HEK293 (cell line): ENCODE results near the gene TMEM88.

Experiments used
- CTCF ChIA-PET: fragments of 350-600 bp; formaldehyde crosslinking; extraction: SDS; loops from one replicate; lab custom pipeline; 2021; ENCODE audit warnings: antibody characterized with exemption; lab: Yijun Ruan, JAX
- POLR2A ChIA-PET: fragments of 300-600 bp; formaldehyde crosslinking; extraction: SDS; loops from one replicate; lab custom pipeline; 2020; ENCODE audit warnings: antibody characterized with exemption, inconsistent platforms; lab: Yijun Ruan, JAX
- H3K27ac ChIP-seq: fragments of 200-500 bp; sonication (Bioruptor generic); 2 replicates; pipeline ENCODE4 v1.5.1; 2014; ENCODE audit warnings: low read depth, low read length, control low read depth, inconsistent platforms; ENCODE audit errors: extremely low read depth
- H3K36me3 ChIP-seq, 2 experiments: fragments of 200-500 bp in 1 of 2; sonication (Bioruptor generic) in 1 of 2; 1 replicate in 1 of 2; 2 replicates in 1 of 2; pipeline ENCODE4 v1.5.1; 2014 to 2017; ENCODE audit warnings: inconsistent platforms in 2 of 2, low read length in 2 of 2; ENCODE audit not compliant: control insufficient read depth in 2 of 2, insufficient read depth in 1 of 2
- H3K4me1 ChIP-seq: fragments of 200-500 bp; sonication (Bioruptor generic); 2 replicates; pipeline ENCODE4 v1.5.1; 2014; ENCODE audit warnings: mild to moderate bottlenecking, low read length, inconsistent platforms; ENCODE audit not compliant: control insufficient read depth, insufficient read depth
- H3K4me3 ChIP-seq: 2 replicates; pipeline ENCODE4 v1.5.1; 2011; ENCODE audit warnings: low read depth, mild to moderate bottlenecking, control low read depth, low read length, moderate library complexity
- H3K9me3 ChIP-seq: fragments of 200-500 bp; sonication (Bioruptor generic); 2 replicates; pipeline ENCODE4 v1.5.1; 2014; ENCODE audit warnings: low read depth, low read length, inconsistent platforms; ENCODE audit not compliant: control insufficient read depth, insufficient read depth
- BCL11A ChIP-seq: fragments of 450-650 bp; formaldehyde crosslinking; IDR thresholded peaks from 2 replicates; pipeline ENCODE4 v1.5.1; 2016; ENCODE audit warnings: low read depth, missing biosample characterization, missing genetic modification characterization
- BCL11B ChIP-seq: fragments of 450-650 bp; formaldehyde crosslinking; IDR thresholded peaks from 2 replicates; pipeline ENCODE4 v1.5.1; 2016; ENCODE audit warnings: low read depth, missing biosample characterization, missing genetic modification characterization
- GFI1B ChIP-seq: fragments of 450-650 bp; formaldehyde crosslinking; IDR thresholded peaks from 2 replicates; pipeline ENCODE4 v1.5.1; 2016; ENCODE audit warnings: missing biosample characterization, missing genetic modification characterization
- MYNN ChIP-seq: fragments of 450-650 bp; formaldehyde crosslinking; IDR thresholded peaks from 2 replicates; pipeline ENCODE4 v1.5.1; 2016; ENCODE audit warnings: missing biosample characterization, missing genetic modification characterization, borderline replicate concordance
- SCRT1 ChIP-seq: fragments of 450-650 bp; formaldehyde crosslinking; IDR thresholded peaks from 2 replicates; pipeline ENCODE4 v1.5.1; 2016; ENCODE audit warnings: missing biosample characterization, missing genetic modification characterization, borderline replicate concordance
- ZBTB17 ChIP-seq: fragments of 450-650 bp; formaldehyde crosslinking; IDR thresholded peaks from 2 replicates; pipeline ENCODE4 v1.5.1; 2016; ENCODE audit warnings: missing biosample characterization, missing genetic modification characterization
- ZFP37 ChIP-seq: fragments of 450-650 bp; formaldehyde crosslinking; IDR thresholded peaks from 2 replicates; pipeline ENCODE4 v1.5.1; 2016; ENCODE audit warnings: missing biosample characterization, missing genetic modification characterization
- ZNF121 ChIP-seq: fragments of 450-650 bp; formaldehyde crosslinking; IDR thresholded peaks from 2 replicates; pipeline ENCODE4 v1.5.1; 2016; ENCODE audit warnings: missing biosample characterization, missing genetic modification characterization
- ZNF223 ChIP-seq: fragments of 450-650 bp; formaldehyde crosslinking; IDR thresholded peaks from 2 replicates; pipeline ENCODE4 v1.5.1; 2016; ENCODE audit warnings: missing biosample characterization, missing genetic modification characterization
- ZNF24 ChIP-seq: fragments of 450-650 bp; formaldehyde crosslinking; IDR thresholded peaks from 2 replicates; pipeline ENCODE4 v1.5.1; 2016; ENCODE audit warnings: missing biosample characterization, missing genetic modification characterization
- ZNF311 ChIP-seq: fragments of 450-650 bp; formaldehyde crosslinking; IDR thresholded peaks from 2 replicates; pipeline ENCODE4 v1.5.1; 2017; ENCODE audit warnings: missing biosample characterization, missing genetic modification characterization, borderline replicate concordance
- ZNF335 ChIP-seq: fragments of 450-650 bp; formaldehyde crosslinking; conservative IDR thresholded peaks from 2 replicates; pipeline ENCODE4 v1.5.1; 2016; ENCODE audit warnings: missing biosample characterization, missing genetic modification characterization
- ZNF37A ChIP-seq: fragments of 450-650 bp; IDR thresholded peaks from 2 replicates; pipeline ENCODE4 v1.5.1; 2018; ENCODE audit warnings: missing biosample characterization, missing genetic modification characterization
- ZNF394 ChIP-seq: fragments of 450-650 bp; formaldehyde crosslinking; IDR thresholded peaks from 2 replicates; pipeline ENCODE4 v1.5.1; 2016; ENCODE audit warnings: missing biosample characterization, missing genetic modification characterization, mild to moderate bottlenecking, moderate library complexity, borderline replicate concordance
- ZNF423 ChIP-seq: fragments of 450-650 bp; formaldehyde crosslinking; IDR thresholded peaks from 2 replicates; pipeline ENCODE4 v1.5.1; 2016; ENCODE audit warnings: missing biosample characterization, missing genetic modification characterization
- ZNF558 ChIP-seq: fragments of 450-650 bp; formaldehyde crosslinking; IDR thresholded peaks from 2 replicates; pipeline ENCODE4 v1.5.1; 2016; ENCODE audit warnings: missing biosample characterization, missing genetic modification characterization
- ZNF830 ChIP-seq: fragments of 450-650 bp; IDR thresholded peaks from 2 replicates; pipeline ENCODE4 v1.5.0; 2018; ENCODE audit warnings: missing biosample characterization, missing genetic modification characterization, low read depth, mild to moderate bottlenecking, moderate library complexity
- ZSCAN23 ChIP-seq: fragments of 450-650 bp; formaldehyde crosslinking; IDR thresholded peaks from 2 replicates; pipeline ENCODE4 v1.5.1; 2016; ENCODE audit warnings: missing biosample characterization, missing genetic modification characterization
- TF ChIP-seq, protein P1 (sequence below): fragments of 450-650 bp; IDR thresholded peaks from 2 replicates; pipeline ENCODE4 v1.5.1; 2018; ENCODE audit warnings: missing biosample characterization, mild to moderate bottlenecking, missing genetic modification characterization
- TF ChIP-seq, protein P2 (sequence below): fragments of 450-650 bp; IDR thresholded peaks from 2 replicates; pipeline ENCODE4 v1.5.1; 2018; ENCODE audit warnings: missing biosample characterization, missing genetic modification characterization
- TF ChIP-seq, protein P3 (sequence below): fragments of 450-650 bp; formaldehyde crosslinking; IDR thresholded peaks from 2 replicates; pipeline ENCODE4 v1.5.1; 2017; ENCODE audit warnings: missing biosample characterization, missing genetic modification characterization
- TF ChIP-seq, protein P4 (sequence below): fragments of 450-650 bp; formaldehyde crosslinking; conservative IDR thresholded peaks from 2 replicates; pipeline ENCODE4 v1.5.1; 2016; ENCODE audit warnings: low read depth, missing biosample characterization, missing genetic modification characterization
- TF ChIP-seq, protein P5 (sequence below): fragments of 450-650 bp; formaldehyde crosslinking; IDR thresholded peaks from 2 replicates; pipeline ENCODE4 v1.5.1; 2016; ENCODE audit warnings: missing biosample characterization, missing genetic modification characterization
- TF ChIP-seq, protein P6 (sequence below): sonication (generic); formaldehyde crosslinking; IDR thresholded peaks from 2 replicates; pipeline ENCODE4 v1.8.1; 2022; ENCODE audit warnings: mild to moderate bottlenecking, moderate library complexity, missing genetic modification reagents
- TF ChIP-seq, protein P7 (sequence below): fragments of 450-650 bp; formaldehyde crosslinking; IDR thresholded peaks from 2 replicates; pipeline ENCODE4 v1.5.1; 2016; ENCODE audit warnings: missing biosample characterization, missing genetic modification characterization

The TMEM88 gene

DNA sequence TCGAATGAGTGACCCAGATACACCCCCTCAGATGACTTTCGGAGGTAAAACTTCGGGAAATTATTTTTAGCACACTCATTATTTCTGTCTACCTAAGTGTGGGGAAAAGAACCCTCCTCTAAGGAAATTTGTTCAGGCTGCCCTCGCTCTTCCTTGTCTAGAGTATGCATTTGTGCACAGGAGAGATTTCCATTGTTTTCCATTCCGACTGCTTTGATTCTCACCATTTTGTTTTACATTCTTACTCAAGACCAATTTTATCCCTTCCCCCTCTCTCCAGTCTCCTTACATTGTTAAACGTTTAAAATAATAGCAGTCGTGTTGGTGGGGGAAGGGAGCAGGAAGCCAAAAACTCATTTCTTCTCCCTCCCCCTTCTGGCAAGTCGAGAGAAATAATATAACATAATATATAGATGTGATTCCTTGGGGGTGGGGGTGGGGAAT, 32.2 kb downstream of the TMEM88 start:
- ChIA-PET CTCF (no interaction called here), POLR2A (interaction anchor here (1.0 to 1.7 kb wide), 2 partner anchors 30 to 61 kb away, joined by 3 to 9 read pairs; partner anchors contain the start of gene NAA38)
- Histone ChIP-seq H3K4me3 (peak overlapping the region; percentile 55), H3K4me1 (peaks cover 30% of the 10 kb centered on the region), H3K27ac (peak overlapping the region; percentile 94), H3K9me3 (no peaks in the 10 kb centered on the region), H3K36me3 (peaks cover 19 to 36% of the 10 kb centered on the region in 2 experiments)
- TF ChIP-seq ZNF830 (tag by site-specific recombination) (no peak), ZNF394 (no peak), ZNF335 (tag by site-specific recombination) (0 out of 2 replicates have a peak, but pooled peaks have one; percentile 0), ZNF223 (tag by site-specific recombination) (no peak), ZFP37 (tag by site-specific recombination) (no peak), ZNF37A (tag by site-specific recombination) (no peak), GFI1B (peak; percentile 59; the same call in 1 of the 2 replicates), ZNF558 (tag by site-specific recombination) (no peak), MYNN (tag by site-specific recombination) (no peak), ZNF311 (tag by site-specific recombination) (no peak), BCL11A (tag by site-specific recombination) (0 out of 2 replicates have a peak, but pooled peaks have one; percentile 24), ZNF121 (tag by site-specific recombination) (no peak), ZNF24 (tag by site-specific recombination) (0 out of 2 replicates have a peak, but pooled peaks have one; percentile 56), ZBTB17 (tag by site-specific recombination) (no peak), BCL11B (tag by site-specific recombination) (0 out of 2 replicates have a peak, but pooled peaks have one; percentile 27), SCRT1 (tag by site-specific recombination) (no peak), ZNF423 (no peak), ZSCAN23 (tag by site-specific recombination) (peak; percentile 52; the same call in 1 of the 2 replicates)
- TF ChIP-seq, protein P1, sequence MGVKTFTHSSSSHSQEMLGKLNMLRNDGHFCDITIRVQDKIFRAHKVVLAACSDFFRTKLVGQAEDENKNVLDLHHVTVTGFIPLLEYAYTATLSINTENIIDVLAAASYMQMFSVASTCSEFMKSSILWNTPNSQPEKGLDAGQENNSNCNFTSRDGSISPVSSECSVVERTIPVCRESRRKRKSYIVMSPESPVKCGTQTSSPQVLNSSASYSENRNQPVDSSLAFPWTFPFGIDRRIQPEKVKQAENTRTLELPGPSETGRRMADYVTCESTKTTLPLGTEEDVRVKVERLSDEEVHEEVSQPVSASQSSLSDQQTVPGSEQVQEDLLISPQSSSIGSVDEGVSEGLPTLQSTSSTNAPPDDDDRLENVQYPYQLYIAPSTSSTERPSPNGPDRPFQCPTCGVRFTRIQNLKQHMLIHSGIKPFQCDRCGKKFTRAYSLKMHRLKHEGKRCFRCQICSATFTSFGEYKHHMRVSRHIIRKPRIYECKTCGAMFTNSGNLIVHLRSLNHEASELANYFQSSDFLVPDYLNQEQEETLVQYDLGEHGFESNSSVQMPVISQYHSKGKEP, result 0 out of 2 replicates have a peak, but pooled peaks have one; percentile 37
- TF ChIP-seq, protein P2, sequence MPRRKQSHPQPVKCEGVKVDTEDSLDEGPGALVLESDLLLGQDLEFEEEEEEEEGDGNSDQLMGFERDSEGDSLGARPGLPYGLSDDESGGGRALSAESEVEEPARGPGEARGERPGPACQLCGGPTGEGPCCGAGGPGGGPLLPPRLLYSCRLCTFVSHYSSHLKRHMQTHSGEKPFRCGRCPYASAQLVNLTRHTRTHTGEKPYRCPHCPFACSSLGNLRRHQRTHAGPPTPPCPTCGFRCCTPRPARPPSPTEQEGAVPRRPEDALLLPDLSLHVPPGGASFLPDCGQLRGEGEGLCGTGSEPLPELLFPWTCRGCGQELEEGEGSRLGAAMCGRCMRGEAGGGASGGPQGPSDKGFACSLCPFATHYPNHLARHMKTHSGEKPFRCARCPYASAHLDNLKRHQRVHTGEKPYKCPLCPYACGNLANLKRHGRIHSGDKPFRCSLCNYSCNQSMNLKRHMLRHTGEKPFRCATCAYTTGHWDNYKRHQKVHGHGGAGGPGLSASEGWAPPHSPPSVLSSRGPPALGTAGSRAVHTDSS (tag by site-specific recombination), result no peak
- TF ChIP-seq, protein P3, sequence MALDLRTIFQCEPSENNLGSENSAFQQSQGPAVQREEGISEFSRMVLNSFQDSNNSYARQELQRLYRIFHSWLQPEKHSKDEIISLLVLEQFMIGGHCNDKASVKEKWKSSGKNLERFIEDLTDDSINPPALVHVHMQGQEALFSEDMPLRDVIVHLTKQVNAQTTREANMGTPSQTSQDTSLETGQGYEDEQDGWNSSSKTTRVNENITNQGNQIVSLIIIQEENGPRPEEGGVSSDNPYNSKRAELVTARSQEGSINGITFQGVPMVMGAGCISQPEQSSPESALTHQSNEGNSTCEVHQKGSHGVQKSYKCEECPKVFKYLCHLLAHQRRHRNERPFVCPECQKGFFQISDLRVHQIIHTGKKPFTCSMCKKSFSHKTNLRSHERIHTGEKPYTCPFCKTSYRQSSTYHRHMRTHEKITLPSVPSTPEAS (tag by site-specific recombination), result no peak
- TF ChIP-seq, protein P4, sequence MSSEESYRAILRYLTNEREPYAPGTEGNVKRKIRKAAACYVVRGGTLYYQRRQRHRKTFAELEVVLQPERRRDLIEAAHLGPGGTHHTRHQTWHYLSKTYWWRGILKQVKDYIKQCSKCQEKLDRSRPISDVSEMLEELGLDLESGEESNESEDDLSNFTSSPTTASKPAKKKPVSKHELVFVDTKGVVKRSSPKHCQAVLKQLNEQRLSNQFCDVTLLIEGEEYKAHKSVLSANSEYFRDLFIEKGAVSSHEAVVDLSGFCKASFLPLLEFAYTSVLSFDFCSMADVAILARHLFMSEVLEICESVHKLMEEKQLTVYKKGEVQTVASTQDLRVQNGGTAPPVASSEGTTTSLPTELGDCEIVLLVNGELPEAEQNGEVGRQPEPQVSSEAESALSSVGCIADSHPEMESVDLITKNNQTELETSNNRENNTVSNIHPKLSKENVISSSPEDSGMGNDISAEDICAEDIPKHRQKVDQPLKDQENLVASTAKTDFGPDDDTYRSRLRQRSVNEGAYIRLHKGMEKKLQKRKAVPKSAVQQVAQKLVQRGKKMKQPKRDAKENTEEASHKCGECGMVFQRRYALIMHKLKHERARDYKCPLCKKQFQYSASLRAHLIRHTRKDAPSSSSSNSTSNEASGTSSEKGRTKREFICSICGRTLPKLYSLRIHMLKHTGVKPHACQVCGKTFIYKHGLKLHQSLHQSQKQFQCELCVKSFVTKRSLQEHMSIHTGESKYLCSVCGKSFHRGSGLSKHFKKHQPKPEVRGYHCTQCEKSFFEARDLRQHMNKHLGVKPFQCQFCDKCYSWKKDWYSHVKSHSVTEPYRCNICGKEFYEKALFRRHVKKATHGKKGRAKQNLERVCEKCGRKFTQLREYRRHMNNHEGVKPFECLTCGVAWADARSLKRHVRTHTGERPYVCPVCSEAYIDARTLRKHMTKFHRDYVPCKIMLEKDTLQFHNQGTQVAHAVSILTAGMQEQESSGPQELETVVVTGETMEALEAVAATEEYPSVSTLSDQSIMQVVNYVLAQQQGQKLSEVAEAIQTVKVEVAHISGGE (tag by site-specific recombination), result 0 out of 2 replicates have a peak, but pooled peaks have one; percentile 1
- TF ChIP-seq, protein P5, sequence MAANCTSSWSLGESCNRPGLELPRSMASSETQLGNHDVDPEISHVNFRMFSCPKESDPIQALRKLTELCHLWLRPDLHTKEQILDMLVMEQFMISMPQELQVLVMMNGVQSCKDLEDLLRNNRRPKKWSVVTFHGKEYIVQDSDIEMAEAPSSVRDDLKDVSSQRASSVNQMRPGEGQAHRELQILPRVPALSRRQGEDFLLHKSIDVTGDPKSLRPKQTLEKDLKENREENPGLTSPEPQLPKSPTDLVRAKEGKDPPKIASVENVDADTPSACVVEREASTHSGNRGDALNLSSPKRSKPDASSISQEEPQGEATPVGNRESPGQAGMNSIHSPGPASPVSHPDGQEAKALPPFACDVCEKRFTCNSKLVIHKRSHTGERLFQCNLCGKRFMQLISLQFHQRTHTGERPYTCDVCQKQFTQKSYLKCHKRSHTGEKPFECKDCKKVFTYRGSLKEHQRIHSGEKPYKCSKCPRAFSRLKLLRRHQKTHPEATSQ, result no peak
- TF ChIP-seq, protein P6, sequence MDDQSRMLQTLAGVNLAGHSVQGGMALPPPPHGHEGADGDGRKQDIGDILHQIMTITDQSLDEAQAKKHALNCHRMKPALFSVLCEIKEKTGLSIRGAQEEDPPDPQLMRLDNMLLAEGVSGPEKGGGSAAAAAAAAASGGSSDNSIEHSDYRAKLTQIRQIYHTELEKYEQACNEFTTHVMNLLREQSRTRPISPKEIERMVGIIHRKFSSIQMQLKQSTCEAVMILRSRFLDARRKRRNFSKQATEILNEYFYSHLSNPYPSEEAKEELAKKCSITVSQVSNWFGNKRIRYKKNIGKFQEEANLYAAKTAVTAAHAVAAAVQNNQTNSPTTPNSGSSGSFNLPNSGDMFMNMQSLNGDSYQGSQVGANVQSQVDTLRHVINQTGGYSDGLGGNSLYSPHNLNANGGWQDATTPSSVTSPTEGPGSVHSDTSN (CRISPR knock-in tag), result no peak
- TF ChIP-seq, protein P7, sequence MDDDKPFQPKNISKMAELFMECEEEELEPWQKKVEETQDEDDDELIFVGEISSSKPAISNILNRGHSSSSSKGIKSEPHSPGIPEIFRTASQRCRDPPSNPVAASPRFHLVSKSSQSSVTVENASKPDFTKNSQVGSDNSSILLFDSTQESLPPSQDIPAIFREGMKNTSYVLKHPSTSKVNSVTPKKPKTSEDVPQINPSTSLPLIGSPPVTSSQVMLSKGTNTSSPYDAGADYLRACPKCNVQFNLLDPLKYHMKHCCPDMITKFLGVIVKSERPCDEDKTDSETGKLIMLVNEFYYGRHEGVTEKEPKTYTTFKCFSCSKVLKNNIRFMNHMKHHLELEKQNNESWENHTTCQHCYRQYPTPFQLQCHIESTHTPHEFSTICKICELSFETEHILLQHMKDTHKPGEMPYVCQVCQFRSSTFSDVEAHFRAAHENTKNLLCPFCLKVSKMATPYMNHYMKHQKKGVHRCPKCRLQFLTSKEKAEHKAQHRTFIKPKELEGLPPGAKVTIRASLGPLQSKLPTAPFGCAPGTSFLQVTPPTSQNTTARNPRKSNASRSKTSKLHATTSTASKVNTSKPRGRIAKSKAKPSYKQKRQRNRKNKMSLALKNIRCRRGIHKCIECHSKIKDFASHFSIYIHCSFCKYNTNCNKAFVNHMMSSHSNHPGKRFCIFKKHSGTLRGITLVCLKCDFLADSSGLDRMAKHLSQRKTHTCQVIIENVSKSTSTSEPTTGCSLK (tag by site-specific recombination), result no peak
